ENCODE results near the gene CHSY1. TPM values are rescaled to one million over a fixed set of nuclear protein-coding genes. Genes with fewer than 3 reads are reported as not detected.

The CHSY1 gene
- total and polyA plus RNA-seq, 11 donors = 5.6 to 41.3 (median 11.1) TPM

- intact Hi-C loops (cut with DNase I) = loop anchor here in 6 of 10 donors (5.0 to 10.0 kb wide), 5 partner anchors 35 to 58 kb away; no protein-coding TSS in a partner anchor
- H3K27me3 ChIP-seq = no peaks in the 10 kb centered on the region
- peaks cover 0 to 100% (median 66%) of the 10 kb centered on the region in 12 donors for H3K4me1 ChIP-seq
- 43 to 51% (median 48%) methylated on average over 8 to 12 of the region's 12 CpGs for WGBS, 4 donors
- peak overlapping the region in 3 of 12 donors; percentile 1 to 40 (median 13) for H3K4me3 ChIP-seq
- peak overlapping the region in 10 of 12 donors; percentile 5 to 70 (median 26) for H3K27ac ChIP-seq
- DNase-seq (peak in 2 of 5 donors; percentile 37 to 66), ATAC-seq (peak; percentile 19 to 67 (median 50))
- peaks cover 0 to 7% (median 0%) of the 10 kb centered on the region in 9 donors for H3K36me3 ChIP-seq
- H3K9me3 ChIP-seq = no peaks in the 10 kb centered on the region
- TF ChIP-seq CTCF (IDR thresholded peaks at IDR 0.05) = no peak
- TF ChIP-seq POLR2A (IDR thresholded peaks at IDR 0.05) = no peak
These were observed 9.5 kb downstream of the CHSY1 start for GRCh38 chr15:101242160-101242998.

- Histone ChIP-seq H3K4me1 (peaks cover 0 to 93% (median 49%) of the 10 kb centered on the region in 12 donors), H3K9me3 (no peaks in the 10 kb centered on the region), H3K27me3 (no peaks in the 10 kb centered on the region), H3K4me3 (no peak overlapping the region), H3K27ac (peak overlapping the region in 3 of 12 donors; percentile 14 to 69 (median 16)), H3K36me3 (peaks cover 0 to 5% (median 0%) of the 10 kb centered on the region in 9 donors)
- TF ChIP-seq CTCF (IDR thresholded peaks at IDR 0.05) (no peak), POLR2A (IDR thresholded peaks at IDR 0.05) (no peak)
- ATAC-seq (peak; percentile 46 to 79 (median 76)), DNase-seq (no peak)
- WGBS, 4 donors = 46 to 74% (median 59%) methylated on average over 5 of the region's 5 CpGs
- intact Hi-C loops (cut with DNase I) = loop anchor here in 6 of 10 donors (5.0 to 10.0 kb wide), 5 partner anchors 33 to 56 kb away; no protein-coding TSS in a partner anchor
These were observed 11.5 kb downstream of the CHSY1 start for GRCh38 chr15:101240358-101240757.

- 68 to 89% (median 73%) methylated on average over 6 of the region's 6 CpGs for WGBS, 4 donors
- H3K9me3 ChIP-seq = no peaks in the 10 kb centered on the region
- DNase-seq (no peak), ATAC-seq (no peak)
- H3K27me3 ChIP-seq = no peaks in the 10 kb centered on the region
- peaks cover 0 to 87% (median 45%) of the 10 kb centered on the region in 12 donors for H3K4me1 ChIP-seq
- H3K27ac ChIP-seq = peak overlapping the region in 3 of 12 donors; percentile 14 to 69 (median 16)
- intact Hi-C loops (cut with DNase I) = loop anchor here in 6 of 10 donors (5.0 to 10.0 kb wide), 5 partner anchors 32 to 55 kb away; no protein-coding TSS in a partner anchor
- TF ChIP-seq CTCF (IDR thresholded peaks at IDR 0.05) (no peak), POLR2A (IDR thresholded peaks at IDR 0.05) (no peak)
- H3K36me3 ChIP-seq = peaks cover 0 to 11% (median 5%) of the 10 kb centered on the region in 9 donors
- no peak overlapping the region for H3K4me3 ChIP-seq
These were observed 12.1 kb downstream of the CHSY1 start for GRCh38 chr15:101239724-101240136.

- no peaks in the 10 kb centered on the region for H3K27me3 ChIP-seq
- intact Hi-C loops (cut with DNase I) = no loop called here
- peaks cover 0 to 36% (median 21%) of the 10 kb centered on the region in 9 donors for H3K36me3 ChIP-seq
- peak overlapping the region in 1 of 12 donors; percentile 77 for H3K27ac ChIP-seq
- H3K9me3 ChIP-seq = no peaks in the 10 kb centered on the region
- no peak for TF ChIP-seq POLR2A (IDR thresholded peaks at IDR 0.05)
- TF ChIP-seq CTCF (IDR thresholded peaks at IDR 0.05) = no peak
- no peak overlapping the region for H3K4me3 ChIP-seq
- H3K4me1 ChIP-seq = peaks cover 0 to 86% (median 34%) of the 10 kb centered on the region in 12 donors
- DNase-seq (no peak), ATAC-seq (peak in 2 of 4 donors; percentile 27 to 55)
- WGBS, 4 donors = 85 to 92% (median 86%) methylated on average over 12 of the region's 12 CpGs
These were observed 14.6 kb downstream of the CHSY1 start for GRCh38 chr15:101237251-101237650.

Measured in heart left ventricle (tissue), 16 donors.